ENCODE results near the gene TUBB4A. TPM values are rescaled to one million over a fixed set of nuclear protein-coding genes. Genes with fewer than 3 reads are reported as not detected.

TUBB4A gene
- total RNA-seq, 6 experiments from 2014 or later: not detected

- Mint-ChIP-seq H3K4me1 (ENCODE audit: low read depth) (no peaks in the 10 kb centered on the region), H3K9me3 (no peaks in the 10 kb centered on the region), H3K27ac (no peak overlapping the region), H3K4me3 (no peak overlapping the region), H3K36me3 (ENCODE audit: low read depth) (no peaks in the 10 kb centered on the region), H3K27me3 (ENCODE audit: insufficient read depth) (peaks cover 19% of the 10 kb centered on the region)
- DNase-seq: no peak
- TF ChIP-seq, protein P1, sequence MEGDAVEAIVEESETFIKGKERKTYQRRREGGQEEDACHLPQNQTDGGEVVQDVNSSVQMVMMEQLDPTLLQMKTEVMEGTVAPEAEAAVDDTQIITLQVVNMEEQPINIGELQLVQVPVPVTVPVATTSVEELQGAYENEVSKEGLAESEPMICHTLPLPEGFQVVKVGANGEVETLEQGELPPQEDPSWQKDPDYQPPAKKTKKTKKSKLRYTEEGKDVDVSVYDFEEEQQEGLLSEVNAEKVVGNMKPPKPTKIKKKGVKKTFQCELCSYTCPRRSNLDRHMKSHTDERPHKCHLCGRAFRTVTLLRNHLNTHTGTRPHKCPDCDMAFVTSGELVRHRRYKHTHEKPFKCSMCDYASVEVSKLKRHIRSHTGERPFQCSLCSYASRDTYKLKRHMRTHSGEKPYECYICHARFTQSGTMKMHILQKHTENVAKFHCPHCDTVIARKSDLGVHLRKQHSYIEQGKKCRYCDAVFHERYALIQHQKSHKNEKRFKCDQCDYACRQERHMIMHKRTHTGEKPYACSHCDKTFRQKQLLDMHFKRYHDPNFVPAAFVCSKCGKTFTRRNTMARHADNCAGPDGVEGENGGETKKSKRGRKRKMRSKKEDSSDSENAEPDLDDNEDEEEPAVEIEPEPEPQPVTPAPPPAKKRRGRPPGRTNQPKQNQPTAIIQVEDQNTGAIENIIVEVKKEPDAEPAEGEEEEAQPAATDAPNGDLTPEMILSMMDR (IDR thresholded peaks at IDR 0.05): no peak
Observed at GRCh38 chr19:6484230-6484629, 17.9 kb downstream of the TUBB4A start.

GRCh38 chr19:6483235-6483634 lies 18.9 kb downstream of the TUBB4A start:
- H3K9me3 Mint-ChIP-seq: no peaks in the 10 kb centered on the region
- H3K27ac Mint-ChIP-seq: no peak overlapping the region
- no peaks in the 10 kb centered on the region for H3K36me3 Mint-ChIP-seq (ENCODE audit: low read depth)
- peaks cover 17% of the 10 kb centered on the region for H3K27me3 Mint-ChIP-seq (ENCODE audit: insufficient read depth)
- TF ChIP-seq, protein P1 (IDR thresholded peaks at IDR 0.05): no peak
- DNase-seq: no peak
- H3K4me3 Mint-ChIP-seq: no peak overlapping the region
- H3K4me1 Mint-ChIP-seq (ENCODE audit: low read depth): no peaks in the 10 kb centered on the region

- Mint-ChIP-seq H3K4me3 (no peak overlapping the region), H3K27me3 (ENCODE audit: insufficient read depth) (peaks cover 17% of the 10 kb centered on the region), H3K4me1 (ENCODE audit: low read depth) (no peaks in the 10 kb centered on the region), H3K9me3 (no peaks in the 10 kb centered on the region), H3K27ac (no peak overlapping the region), H3K36me3 (ENCODE audit: low read depth) (no peaks in the 10 kb centered on the region)
- TF ChIP-seq, protein P1 (IDR thresholded peaks at IDR 0.05): no peak
- DNase-seq: no peak
Observed at GRCh38 chr19:6482343-6482686, 19.8 kb downstream of the TUBB4A start.

DNA sequence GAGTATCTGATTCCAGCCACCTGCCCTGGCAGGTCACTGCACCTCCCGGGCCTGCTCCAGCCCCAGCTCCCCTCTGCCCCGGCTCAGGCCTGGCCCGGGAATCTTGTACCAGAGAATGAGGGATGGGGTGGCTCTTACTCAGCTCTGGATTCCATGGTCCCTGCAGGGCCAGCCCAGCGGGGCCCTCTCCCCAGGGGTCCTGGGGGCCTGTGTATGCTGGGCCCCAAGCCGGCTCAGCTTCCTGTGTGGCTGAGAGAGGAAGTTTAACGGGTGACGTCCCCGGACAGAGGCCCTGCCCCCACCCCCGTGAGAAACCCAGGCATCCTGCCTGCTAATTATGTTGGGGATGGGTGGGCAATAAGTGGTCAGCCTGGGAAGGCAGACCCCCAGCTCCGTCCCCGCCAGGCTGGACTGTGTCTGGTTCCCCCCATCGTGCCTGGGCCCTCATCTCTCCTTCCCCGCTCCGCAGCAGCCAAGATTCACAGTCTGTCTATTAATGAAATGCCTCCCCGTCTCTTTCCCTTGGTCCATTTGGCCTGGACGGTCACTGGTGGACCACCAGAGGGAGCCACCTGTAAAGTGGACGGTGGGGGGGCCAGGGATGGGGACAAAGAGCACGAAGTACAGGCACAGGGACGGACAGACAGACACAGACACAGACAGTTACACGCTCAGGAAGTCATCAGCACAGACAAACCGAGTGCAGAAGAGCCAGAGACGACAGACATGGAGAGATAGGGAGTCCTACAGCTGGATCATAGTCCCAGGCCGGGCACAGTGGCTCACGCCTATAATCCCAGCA lies 20.4 kb downstream of the TUBB4A start, which contains the start of gene DENND1C:
TSS of gene DENND1C (minus strand) at position 247 of the 802 bp plus-strand sequence. CDS start at position 155, 92 bp downstream.
- no peaks in the 10 kb centered on the region for H3K36me3 Mint-ChIP-seq (ENCODE audit: low read depth)
- TF ChIP-seq, protein P1 (IDR thresholded peaks at IDR 0.05): peak; percentile 72
- peaks cover 17% of the 10 kb centered on the region for H3K27me3 Mint-ChIP-seq (ENCODE audit: insufficient read depth)
- H3K4me1 Mint-ChIP-seq (ENCODE audit: low read depth): no peaks in the 10 kb centered on the region
- no peak for DNase-seq
- no peaks in the 10 kb centered on the region for H3K9me3 Mint-ChIP-seq
- no peak within 1 kb of the TSS for H3K4me3 Mint-ChIP-seq
- H3K27ac Mint-ChIP-seq: no peak within 1 kb of the TSS

DNA sequence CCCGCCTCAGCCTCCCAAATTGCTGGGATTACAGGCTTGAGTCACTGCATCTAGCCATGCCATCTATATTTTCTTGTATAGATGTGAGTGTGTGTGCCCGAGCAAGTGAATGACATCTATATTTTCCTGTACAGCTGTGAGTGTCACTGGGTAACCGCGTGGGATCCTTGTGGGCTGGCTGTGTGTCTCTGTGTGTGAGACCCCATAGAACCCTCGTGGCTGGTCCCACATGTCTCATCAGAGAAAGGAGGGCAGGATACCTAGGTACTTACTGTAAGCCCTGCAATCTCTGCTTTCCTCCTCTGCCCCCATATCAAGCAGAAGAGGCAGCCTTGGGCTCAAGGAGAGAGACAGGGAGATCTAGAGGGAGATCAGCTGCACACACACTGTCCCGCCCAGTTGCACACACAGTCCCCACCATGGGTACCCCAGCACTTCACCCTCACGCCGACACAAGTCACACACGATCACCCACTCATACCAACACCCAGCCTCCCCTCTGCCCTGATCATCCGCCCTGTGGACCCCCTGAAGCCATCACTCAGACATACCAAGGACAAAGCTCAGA lies 21.2 kb downstream of the TUBB4A start:
- H3K4me3 Mint-ChIP-seq: no peak overlapping the region
- DNase-seq: no peak
- H3K27me3 Mint-ChIP-seq (ENCODE audit: insufficient read depth): peaks cover 21% of the 10 kb centered on the region
- H3K36me3 Mint-ChIP-seq (ENCODE audit: low read depth): no peaks in the 10 kb centered on the region
- H3K9me3 Mint-ChIP-seq: no peaks in the 10 kb centered on the region
- no peak overlapping the region for H3K27ac Mint-ChIP-seq
- H3K4me1 Mint-ChIP-seq (ENCODE audit: low read depth): no peaks in the 10 kb centered on the region
- TF ChIP-seq, protein P1 (IDR thresholded peaks at IDR 0.05): no peak
